Stomach (tissue), 9 donors: Measurements from ENCODE around the gene CHMP2A. TPM values are rescaled to one million over a fixed set of nuclear protein-coding genes. Genes with fewer than 3 reads are reported as not detected.

ENCODE experiments used
- DNase-seq, 2 donors: peaks; one replicate each; pipeline versions ENCODE4 v3.0.0 to v3.0.0-alpha.2; 2013 to 2019
- H3K27ac ChIP-seq, 5 donors: fragments of 200-600 bp in 4 of 5; sonication (generic) in 4 of 5; one replicate each; pipeline ENCODE4 v1.5.1; 2013 to 2019; ENCODE audit warnings: mild to moderate bottlenecking in 1 of 5, moderate library complexity in 1 of 5
- H3K27me3 ChIP-seq, 3 donors: fragments of 200-600 bp; sonication (generic); one replicate each; pipeline ENCODE4 v1.5.1; 2017 to 2019; ENCODE audit warnings: mixed run types in 1 of 3
- H3K36me3 ChIP-seq, 4 donors: fragments of 200-600 bp; sonication (generic); 1 replicate in 3 of 4; 2 replicates in 1 of 4; pipeline ENCODE4 v1.5.1; 2016 to 2019
- H3K4me1 ChIP-seq, 4 donors: fragments of 200-600 bp; sonication (generic); one replicate each; pipeline ENCODE4 v1.5.1; 2016 to 2019
- H3K4me3 ChIP-seq, 4 donors: fragments of 200-600 bp; sonication (generic) in 3 of 4; one replicate each; pipeline ENCODE4 v1.5.1; 2016 to 2019; ENCODE audit warnings: mild to moderate bottlenecking in 1 of 4
- H3K9me3 ChIP-seq, 4 donors: fragments of 200-600 bp; sonication (generic); one replicate each; pipeline ENCODE4 v1.5.1; 2016 to 2019
- CTCF ChIP-seq, 7 experiments: fragments of 450-650 bp in 4 of 7; fragments of 200-600 bp in 3 of 7; sonication (generic) in 3 of 7; IDR thresholded peaks; one replicate each; pipeline ENCODE4 v1.5.1; 2016 to 2019; ENCODE audit warnings: antibody characterized with exemption in 7 of 7, control low read depth in 2 of 7, mild to moderate bottlenecking in 1 of 7
- EP300 ChIP-seq: sonication (generic); formaldehyde crosslinking; IDR thresholded peaks from one replicate; pipeline ENCODE4 v1.6.1; 2017; ENCODE audit warnings: antibody characterized with exemption
- POLR2A ChIP-seq, 4 donors: fragments of 450-650 bp; IDR thresholded peaks; one replicate each; pipeline ENCODE4 v1.6.1; 2016; ENCODE audit warnings: antibody characterized with exemption in 4 of 4, control low read depth in 2 of 4, mild to moderate bottlenecking in 1 of 4, moderate library complexity in 1 of 4
- POLR2AphosphoS5 ChIP-seq, 3 donors: sonication (generic); formaldehyde crosslinking; IDR thresholded peaks; one replicate each; pipeline ENCODE4 v1.6.1; 2016; ENCODE audit warnings: antibody characterized with exemption in 3 of 3
- WGBS, 5 donors: extraction: QIAGEN DNeasy Blood & Tissue Kit in 3 of 5; methylation state at CpG; one replicate each; pipeline versions ENCODE4 v1.1.5 to v1.1.7; 2013 to 2018; 5-methylcytosine and 5-hydroxymethylcytosine counted together
- intact Hi-C: fragments of 100-400 bp; cut with DNase I; formaldehyde crosslinking; loops from one replicate; pipeline ENCODE4 v1.15.1; 2023; ENCODE audit warnings: low total_unique reads
- polyA plus RNA-seq, 3 donors: library from polyadenylated mRNA; stranded (reverse); fragments of 200-250 nt; gene quantifications; one replicate each; pipeline ENCODE4 v1.2.3, GENCODE V29; 2013
- total RNA-seq, 5 donors: library from RNA; depleted of rRNA; stranded (reverse); fragments of >200 nt; gene quantifications; one replicate each; pipeline versions ENCODE4 v1.1.0 to v1.2.3, GENCODE V29; 2014 to 2016
- donor health status: healthy with polysubstance abuse.
- donor health status: Bipolar disorder and iron deficiency.
- donor health status: healthy.

The CHMP2A gene
- total and polyA plus RNA-seq, 8 donors, result 55.8 to 338 (median 168) TPM

- Histone ChIP-seq H3K36me3 (peaks cover 15 to 19% (median 17%) of the 10 kb centered on the region in 4 donors), H3K4me1 (peaks cover 58 to 73% (median 71%) of the 10 kb centered on the region in 4 donors), H3K9me3 (no peaks in the 10 kb centered on the region), H3K27me3 (peaks cover 0 to 20% (median 9%) of the 10 kb centered on the region in 3 donors), H3K4me3 (peak overlapping the region; percentile 72 to 88 (median 80)), H3K27ac (peak overlapping the region; percentile 100)
- DNase-seq, result peak; percentile 88 to 97
- intact Hi-C loops, result no loop called here
- TF ChIP-seq POLR2A (IDR thresholded peaks at IDR 0.05) (peak in 2 of 4 donors; percentile 53 to 62), EP300 (no peak), CTCF (IDR thresholded peaks at IDR 0.05) (no peak), POLR2AphosphoS5 (IDR thresholded peaks at IDR 0.05) (peak; percentile 63 to 85 (median 82))
- 1 to 2% (median 1%) methylated on average over 22 to 33 of the region's 33 CpGs for WGBS, 5 donors
These were observed 4.5 kb upstream of the CHMP2A start for GRCh38 chr19:58559275-58560006.

GRCh38 chr19:58558623-58559274 is 3.8 kb upstream of the CHMP2A start:
- peak overlapping the region; percentile 72 to 88 (median 80) for H3K4me3 ChIP-seq
- intact Hi-C loops, result no loop called here
- H3K9me3 ChIP-seq, result no peaks in the 10 kb centered on the region
- peaks cover 0 to 20% (median 9%) of the 10 kb centered on the region in 3 donors for H3K27me3 ChIP-seq
- DNase-seq, result peak; percentile 99 to 100
- H3K36me3 ChIP-seq, result peaks cover 15 to 21% (median 17%) of the 10 kb centered on the region in 4 donors
- TF ChIP-seq CTCF (IDR thresholded peaks at IDR 0.05) (peak in 1 of 7 experiments; percentile 8), POLR2A (IDR thresholded peaks at IDR 0.05) (no peak), POLR2AphosphoS5 (IDR thresholded peaks at IDR 0.05) (peak; percentile 58 to 69 (median 65)), EP300 (no peak)
- WGBS, 5 donors, result 0 to 1% (median 0%) methylated on average over 21 to 76 of the region's 76 CpGs
- H3K4me1 ChIP-seq, result peaks cover 64 to 77% (median 77%) of the 10 kb centered on the region in 4 donors
- H3K27ac ChIP-seq, result peak overlapping the region; percentile 100

- 0 to 1% (median 1%) methylated on average over 39 to 62 of the region's 62 CpGs for WGBS, 5 donors
- Histone ChIP-seq H3K4me3 (peak within 1 kb of the TSS; percentile 72 to 88 (median 80)), H3K27ac (peak within 1 kb of the TSS; percentile 100), H3K9me3 (no peaks in the 10 kb centered on the region), H3K4me1 (peaks cover 62 to 77% (median 76%) of the 10 kb centered on the region in 4 donors), H3K27me3 (peaks cover 0 to 14% (median 8%) of the 10 kb centered on the region in 3 donors), H3K36me3 (peaks cover 16 to 27% (median 22%) of the 10 kb centered on the region in 4 donors)
- peak; percentile 63 to 81 for DNase-seq
- intact Hi-C loops, result no loop called here
- TF ChIP-seq POLR2AphosphoS5 (IDR thresholded peaks at IDR 0.05) (peak in 1 of 3 donors; percentile 21), POLR2A (IDR thresholded peaks at IDR 0.05) (no peak)
These were observed 3.2 kb upstream of the CHMP2A start, which contains the start of gene UBE2M for GRCh38 chr19:58558066-58558622. Gene UBE2M (minus strand): TSS chr19:58558611. CDS start chr19:58558381, 230 bp downstream.

- 22 to 28% (median 26%) methylated on average over 12 of the region's 12 CpGs for WGBS, 5 donors
- peak overlapping the region; percentile 72 to 88 (median 80) for H3K4me3 ChIP-seq
- peaks cover 55 to 77% (median 72%) of the 10 kb centered on the region in 4 donors for H3K4me1 ChIP-seq
- no peaks in the 10 kb centered on the region for H3K9me3 ChIP-seq
- DNase-seq, result no peak
- intact Hi-C loops, result no loop called here
- no peak for TF ChIP-seq CTCF (IDR thresholded peaks at IDR 0.05)
- H3K27ac ChIP-seq, result peak overlapping the region; percentile 100
- peaks cover 0 to 7% (median 3%) of the 10 kb centered on the region in 3 donors for H3K27me3 ChIP-seq
- H3K36me3 ChIP-seq, result peaks cover 23 to 34% (median 29%) of the 10 kb centered on the region in 4 donors
These were observed 2.5 kb upstream of the CHMP2A start for GRCh38 chr19:58557221-58558065.
